Upper lobe of left lung (tissue), 6 donors: ENCODE data around the gene TRAP1. TPM values are rescaled to one million over a fixed set of nuclear protein-coding genes. Genes with fewer than 3 reads are reported as not detected.

Experiments used
- ATAC-seq, 2 donors: fragments of 200-7000 bp; cut with Tn5 transposase; one replicate each; pipeline ENCODE4 v1.9.1; 2022; ENCODE audit warnings: mild to moderate bottlenecking in 2 of 2, moderate library complexity in 2 of 2; ENCODE audit not compliant: low FRiP score in 2 of 2
- DNase-seq, 2 donors: peaks; one replicate each; pipeline ENCODE4 v3.0.0-alpha.2; 2019 to 2020
- H3K27ac ChIP-seq, 4 donors: fragments of 200-600 bp; sonication (generic); one replicate each; pipeline ENCODE4 v1.5.1; 2016 to 2019
- H3K27me3 ChIP-seq, 4 donors: fragments of 200-600 bp; sonication (generic); one replicate each; pipeline ENCODE4 v1.5.1; 2017 to 2019
- H3K36me3 ChIP-seq, 4 donors: fragments of 200-600 bp; sonication (generic); one replicate each; pipeline ENCODE4 v1.5.1; 2016 to 2019
- H3K4me1 ChIP-seq, 4 donors: fragments of 200-600 bp; sonication (generic); one replicate each; pipeline ENCODE4 v1.5.1; 2018 to 2019
- H3K4me3 ChIP-seq, 4 donors: fragments of 200-600 bp; sonication (generic); one replicate each; pipeline ENCODE4 v1.5.1; 2017 to 2019; ENCODE audit warnings: mild to moderate bottlenecking in 2 of 4, moderate library complexity in 1 of 4
- H3K9me3 ChIP-seq, 4 donors: fragments of 200-600 bp; sonication (generic); one replicate each; pipeline ENCODE4 v1.5.1; 2018 to 2019
- CTCF ChIP-seq, 6 experiments: fragments of 450-650 bp in 4 of 6; fragments of 200-600 bp in 2 of 6; sonication (generic) in 2 of 6; IDR thresholded peaks; one replicate each; pipeline ENCODE4 v1.5.1; 2016 to 2019; ENCODE audit warnings: antibody characterized with exemption in 6 of 6
- EP300 ChIP-seq, 4 donors: sonication (generic); formaldehyde crosslinking; IDR thresholded peaks; one replicate each; pipeline ENCODE4 v1.5.1; 2017; ENCODE audit warnings: antibody characterized with exemption in 4 of 4, control low read depth in 2 of 4
- POLR2A ChIP-seq, 4 donors: fragments of 450-650 bp; IDR thresholded peaks; one replicate each; pipeline ENCODE4 v1.5.1; 2016 to 2017; ENCODE audit warnings: antibody characterized with exemption in 4 of 4, mild to moderate bottlenecking in 2 of 4
- POLR2AphosphoS5 ChIP-seq, 2 donors: sonication (generic); formaldehyde crosslinking; IDR thresholded peaks; one replicate each; pipeline ENCODE4 v1.5.1; 2017; ENCODE audit warnings: antibody characterized with exemption in 2 of 2
- WGBS, 2 donors: methylation state at CpG; one replicate each; pipeline ENCODE4 v1.1.5; 2017 to 2018; 5-methylcytosine and 5-hydroxymethylcytosine counted together
- total RNA-seq, 6 donors: library from RNA; depleted of rRNA in 4 of 6; stranded (reverse); fragments of >200 nt in 4 of 6; gene quantifications; one replicate each; pipeline versions ENCODE4 v1.1.0 to v1.2.1, GENCODE V29; 2016 to 2021
- donor health status: DM: no; HTN: no; CAD: no; lungs with moderate emphysema.
- donor health status: DM: no; HTN: yes; CAD: no; lungs with severe emphysema.

TRAP1 gene
- total RNA-seq, 6 donors from 2014 or later, result 48.0 to 81.7 (median 55.0) TPM

- 82 to 91% methylated on average over 4 of the region's 4 CpGs for WGBS, 2 donors
- TF ChIP-seq CTCF (IDR thresholded peaks at IDR 0.05) (no peak), POLR2A (IDR thresholded peaks at IDR 0.05) (no peak), EP300 (IDR thresholded peaks at IDR 0.05) (no peak), POLR2AphosphoS5 (IDR thresholded peaks at IDR 0.05) (no peak)
- no peak overlapping the region for H3K4me3 ChIP-seq
- no peak for ATAC-seq
- H3K9me3 ChIP-seq, result no peaks in the 10 kb centered on the region
- H3K27ac ChIP-seq, result no peak overlapping the region
- H3K27me3 ChIP-seq, result no peaks in the 10 kb centered on the region
- DNase-seq, result no peak
- peaks cover 17 to 82% (median 40%) of the 10 kb centered on the region in 4 donors for H3K36me3 ChIP-seq
- H3K4me1 ChIP-seq, result no peaks in the 10 kb centered on the region
Observed at GRCh38 chr16:3754081-3754703, 36.9 kb upstream of the TRAP1 start.

- H3K27me3 ChIP-seq, result no peaks in the 10 kb centered on the region
- no peak overlapping the region for H3K4me3 ChIP-seq
- no peak for DNase-seq
- 95% methylated on average over 15 of the region's 15 CpGs for WGBS, 2 donors
- H3K4me1 ChIP-seq, result no peaks in the 10 kb centered on the region
- ATAC-seq, result no peak
- H3K9me3 ChIP-seq, result no peaks in the 10 kb centered on the region
- H3K36me3 ChIP-seq, result peaks cover 11 to 82% (median 43%) of the 10 kb centered on the region in 4 donors
- no peak overlapping the region for H3K27ac ChIP-seq
- TF ChIP-seq EP300 (IDR thresholded peaks at IDR 0.05) (no peak), POLR2A (IDR thresholded peaks at IDR 0.05) (no peak), CTCF (IDR thresholded peaks at IDR 0.05) (no peak), POLR2AphosphoS5 (IDR thresholded peaks at IDR 0.05) (no peak)
Observed at GRCh38 chr16:3752984-3753383, 35.7 kb upstream of the TRAP1 start.

- Histone ChIP-seq H3K36me3 (peaks cover under 1 to 82% (median 42%) of the 10 kb centered on the region in 4 donors), H3K9me3 (no peaks in the 10 kb centered on the region), H3K27me3 (no peaks in the 10 kb centered on the region), H3K4me1 (no peaks in the 10 kb centered on the region), H3K27ac (no peak overlapping the region), H3K4me3 (no peak overlapping the region)
- WGBS, 2 donors, result 91 to 97% methylated on average over 8 of the region's 8 CpGs
- no peak for TF ChIP-seq CTCF (IDR thresholded peaks at IDR 0.05)
- no peak for TF ChIP-seq POLR2A (IDR thresholded peaks at IDR 0.05)
- TF ChIP-seq EP300 (IDR thresholded peaks at IDR 0.05), result no peak
- TF ChIP-seq POLR2AphosphoS5 (IDR thresholded peaks at IDR 0.05), result no peak
- ATAC-seq (no peak), DNase-seq (no peak)
Observed at GRCh38 chr16:3751878-3752277, 34.6 kb upstream of the TRAP1 start.

GRCh38 chr16:3748307-3748706 is 31.0 kb upstream of the TRAP1 start:
- ATAC-seq, result no peak
- Histone ChIP-seq H3K27me3 (no peaks in the 10 kb centered on the region), H3K4me3 (no peak overlapping the region), H3K4me1 (no peaks in the 10 kb centered on the region), H3K9me3 (no peaks in the 10 kb centered on the region), H3K27ac (peak overlapping the region in 1 of 4 donors; percentile 8), H3K36me3 (peaks cover 16 to 90% (median 60%) of the 10 kb centered on the region in 4 donors)
- no peak for DNase-seq
- TF ChIP-seq CTCF (IDR thresholded peaks at IDR 0.05), result no peak
- no peak for TF ChIP-seq POLR2AphosphoS5 (IDR thresholded peaks at IDR 0.05)
- no peak for TF ChIP-seq POLR2A (IDR thresholded peaks at IDR 0.05)
- TF ChIP-seq EP300 (IDR thresholded peaks at IDR 0.05), result no peak
- 73 to 87% methylated on average over 5 of the region's 5 CpGs for WGBS, 2 donors
